Neutrophil (primary cell): ENCODE measurements around the gene CAPN11.
"Not testable (repeated sequence)": the region's sequence is repeated elsewhere in the genome, so short reads cannot be mapped to it uniquely, and the experiment has no call there.

Source experiments
- H3K27ac ChIP-seq: fragments of 200-600 bp; sonication (generic); 2 replicates; pipeline ENCODE4 v1.5.1; 2016; ENCODE audit warnings: mild to moderate bottlenecking, moderate library complexity
- H3K27me3 ChIP-seq: fragments of 200-600 bp; sonication (generic); 2 replicates; pipeline ENCODE4 v1.6.0; 2016; ENCODE audit warnings: mild to moderate bottlenecking
- H3K36me3 ChIP-seq: fragments of 200-600 bp; sonication (generic); 2 replicates; pipeline ENCODE4 v1.5.1; 2017
- H3K4me1 ChIP-seq, 2 experiments: fragments of 200-600 bp in 1 of 2; sonication (generic) in 1 of 2; 1 replicate in 1 of 2; 2 replicates in 1 of 2; pipeline versions ENCODE4 v1.5.1 to v1.6.1; 2013 to 2016; ENCODE audit warnings: low read depth in 1 of 2, low read length in 1 of 2, mild to moderate bottlenecking in 1 of 2, moderate library complexity in 1 of 2; ENCODE audit not compliant: control insufficient read depth in 1 of 2, insufficient read depth in 1 of 2
- H3K4me3 ChIP-seq, 2 experiments: fragments of 200-600 bp in 1 of 2; sonication (generic) in 1 of 2; 1 replicate in 1 of 2; 2 replicates in 1 of 2; pipeline ENCODE4 v1.5.1; 2013 to 2016; ENCODE audit warnings: low read depth in 1 of 2, low read length in 1 of 2, mild to moderate bottlenecking in 1 of 2, moderate library complexity in 1 of 2
- H3K9me3 ChIP-seq: fragments of 200-600 bp; sonication (generic); 2 replicates; pipeline ENCODE4 v1.5.1; 2016
- CTCF ChIP-seq: fragments of 200-600 bp; sonication (generic); IDR thresholded peaks from 2 replicates; pipeline ENCODE4 v1.5.1; 2016; ENCODE audit warnings: antibody characterized with exemption

The CAPN11 gene

GRCh38 chr6:44192428-44193041 lies 33.9 kb downstream of the CAPN11 start:
- Histone ChIP-seq H3K27ac (no peak overlapping the region), H3K4me1 (peaks cover 8 to 10% of the 10 kb centered on the region in 2 experiments), H3K36me3 (no peaks in the 10 kb centered on the region), H3K27me3 (no peaks in the 10 kb centered on the region), H3K4me3 (peak overlapping the region; percentile 16 to 24), H3K9me3 (no peaks in the 10 kb centered on the region)
- TF ChIP-seq CTCF: no peak

- H3K4me1 ChIP-seq: peaks cover 8 to 10% of the 10 kb centered on the region in 2 experiments
- no peak overlapping the region for H3K27ac ChIP-seq
- no peak for TF ChIP-seq CTCF
- H3K27me3 ChIP-seq: no peaks in the 10 kb centered on the region
- H3K4me3 ChIP-seq: no peak overlapping the region
- no peaks in the 10 kb centered on the region for H3K36me3 ChIP-seq
- no peaks in the 10 kb centered on the region for H3K9me3 ChIP-seq
Observed at GRCh38 chr6:44193307-44193910, 34.8 kb downstream of the CAPN11 start.

DNA sequence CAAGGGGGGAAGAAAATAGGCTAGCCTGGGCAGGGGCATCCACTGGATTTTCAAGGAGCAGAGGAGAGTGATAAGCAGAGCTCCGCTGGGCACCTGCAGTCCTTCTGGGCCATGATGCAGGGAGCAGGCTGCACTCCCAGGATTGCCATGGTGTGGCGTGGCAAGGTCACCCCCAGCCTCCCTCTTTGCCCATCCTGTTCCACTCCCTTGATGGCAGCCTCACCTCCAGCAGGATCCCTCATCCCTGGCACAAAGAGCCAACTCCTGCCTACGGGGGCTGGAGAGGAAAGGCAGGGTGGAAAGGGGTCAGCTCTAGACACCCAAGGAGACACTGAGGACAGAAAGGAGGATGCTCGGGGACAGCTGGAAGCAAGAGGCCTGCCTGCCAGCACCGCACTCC lies 35.7 kb downstream of the CAPN11 start:
- no peak for TF ChIP-seq CTCF
- H3K9me3 ChIP-seq: no peaks in the 10 kb centered on the region
- H3K4me1 ChIP-seq: peaks cover 8 to 10% of the 10 kb centered on the region in 2 experiments

GRCh38 chr6:44196351-44196750 lies 37.7 kb downstream of the CAPN11 start:
- H3K27me3 ChIP-seq, H3K27ac ChIP-seq, H3K9me3 ChIP-seq, H3K4me3 ChIP-seq, H3K36me3 ChIP-seq: not testable (repeated sequence)
- peaks cover 8 to 10% of the 10 kb centered on the region in 2 experiments for H3K4me1 ChIP-seq

More for the DNA sequence above, 35.7 kb downstream of the CAPN11 start:
- H3K27me3 ChIP-seq: no peaks in the 10 kb centered on the region
- no peak overlapping the region for H3K27ac ChIP-seq
- H3K36me3 ChIP-seq: no peaks in the 10 kb centered on the region
- H3K4me3 ChIP-seq: no peak overlapping the region

DNA sequence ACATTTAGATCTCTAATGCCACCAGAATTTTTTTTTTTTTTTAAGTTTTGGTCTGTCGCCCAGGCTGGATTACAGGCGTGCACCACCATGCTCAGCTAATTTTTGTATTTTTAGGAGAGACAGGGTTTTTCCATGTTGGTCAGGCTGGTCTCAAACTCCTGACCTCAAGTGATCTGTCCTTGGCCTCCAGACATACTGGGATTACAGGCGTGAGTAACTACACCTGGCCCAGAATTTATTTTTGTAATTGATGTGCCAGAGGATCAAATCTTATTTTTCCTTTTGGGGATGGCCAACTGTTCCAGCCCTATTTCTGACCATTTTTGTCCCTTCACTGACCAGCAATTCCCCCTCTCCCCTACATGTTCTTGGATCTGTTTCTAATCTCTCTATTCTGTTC lies 40.1 kb downstream of the CAPN11 start:
- Histone ChIP-seq H3K9me3 (no peaks in the 10 kb centered on the region), H3K36me3 (no peaks in the 10 kb centered on the region), H3K27ac (no peak overlapping the region), H3K27me3 (no peaks in the 10 kb centered on the region), H3K4me3 (no peak overlapping the region), H3K4me1 (no peaks in the 10 kb centered on the region)
- no peak for TF ChIP-seq CTCF

DNA sequence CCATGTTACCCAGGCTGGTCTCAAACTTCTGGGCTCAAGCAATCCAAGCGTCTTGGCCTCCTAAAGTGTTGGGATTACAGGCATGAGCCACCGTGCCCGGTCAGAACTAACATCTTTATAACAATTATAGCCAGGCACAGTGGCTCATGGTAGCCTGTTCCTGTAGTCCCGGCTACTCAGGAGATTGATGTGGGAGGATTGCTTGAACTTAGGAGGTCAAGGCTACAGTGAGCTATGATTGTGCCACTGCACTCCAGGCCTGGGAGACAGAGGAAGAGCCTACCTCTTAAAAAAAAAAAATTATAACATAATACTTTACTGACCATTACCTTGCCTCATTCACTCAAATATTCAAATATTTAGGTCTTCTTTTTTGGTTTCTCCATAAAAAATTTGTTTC lies 41.3 kb downstream of the CAPN11 start:
- Histone ChIP-seq H3K36me3 (no peaks in the 10 kb centered on the region), H3K4me1 (no peaks in the 10 kb centered on the region), H3K4me3 (no peak overlapping the region), H3K9me3 (no peaks in the 10 kb centered on the region), H3K27me3 (no peaks in the 10 kb centered on the region), H3K27ac (no peak overlapping the region)
- no peak for TF ChIP-seq CTCF
